Measurements from ENCODE around the gene CBFA2T2.

CBFA2T2 gene

DNA sequence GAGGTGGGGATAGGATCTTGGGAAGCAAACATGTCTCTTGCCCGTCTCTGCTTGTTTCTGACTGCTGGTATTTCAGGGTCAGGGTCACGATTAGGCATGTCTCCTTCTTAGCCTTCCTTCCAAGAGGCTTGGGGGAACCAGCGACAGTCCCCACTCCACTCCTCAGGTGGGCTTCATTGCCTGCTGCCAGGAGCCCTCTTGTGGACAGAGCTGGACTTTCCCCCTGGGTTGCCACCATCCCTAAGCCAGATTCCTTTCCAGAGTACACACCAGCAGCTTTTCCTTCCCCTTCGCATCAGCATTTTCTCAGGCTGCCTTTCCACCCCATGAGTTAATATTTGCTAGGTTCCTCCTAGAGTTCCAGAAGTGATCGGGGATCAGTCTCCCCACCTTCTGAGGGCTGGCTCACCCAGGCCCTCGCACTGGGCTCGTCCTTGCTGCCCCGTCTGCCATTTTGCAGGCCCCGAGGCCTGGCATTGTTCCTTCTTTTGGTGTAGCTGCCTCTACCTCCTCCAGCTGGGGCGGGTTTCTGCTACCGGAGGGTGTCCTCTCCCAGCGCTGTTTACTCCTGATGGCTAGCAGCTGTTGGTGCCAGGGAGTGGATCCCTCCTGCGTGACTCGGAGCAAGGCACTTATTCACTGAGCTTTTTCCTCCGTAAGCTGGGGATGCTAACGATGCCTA lies 163.5 kb downstream of the CBFA2T2 start:
- DNase-seq (ENCODE audit: low spot score) = peak; percentile 88

DNA sequence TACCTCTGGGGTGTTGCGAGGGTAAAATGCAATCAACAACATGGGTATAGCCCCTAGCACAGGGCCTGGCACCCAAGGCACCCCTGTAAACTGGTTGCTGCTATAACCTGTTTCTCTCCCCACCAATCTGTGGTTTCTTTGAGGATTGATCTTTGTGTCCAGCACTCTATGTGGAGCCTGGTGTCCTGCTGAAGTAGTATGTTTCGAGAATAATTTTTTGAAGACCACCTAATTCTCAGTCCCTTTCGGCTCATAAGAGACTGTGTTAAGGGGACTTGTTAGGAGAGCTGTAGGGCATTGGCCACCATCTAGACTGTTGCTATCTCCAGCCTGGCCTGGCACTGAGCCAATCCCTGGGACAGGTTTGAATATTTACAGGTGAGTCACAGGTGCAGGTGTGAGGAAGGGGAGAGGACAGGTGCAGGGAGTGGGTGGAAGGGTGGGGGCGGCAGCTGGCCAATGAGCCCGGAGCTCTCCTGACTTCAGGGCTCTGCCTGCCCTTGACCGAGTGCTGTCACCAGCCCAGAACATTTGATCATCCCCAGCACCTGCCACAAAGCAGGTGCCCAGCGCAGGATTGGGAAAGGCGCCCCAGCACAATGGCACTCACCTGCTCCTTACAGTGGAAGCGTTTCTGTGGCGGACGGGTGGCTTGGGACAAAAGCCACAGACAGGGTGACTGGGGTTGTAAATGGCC lies 164.2 kb downstream of the CBFA2T2 start:
- peak; percentile 28 for DNase-seq (ENCODE audit: low spot score)

GRCh38 chr20:33654680-33655161 lies 164.8 kb downstream of the CBFA2T2 start:
- peak; percentile 23 for DNase-seq (ENCODE audit: low spot score)

DNA sequence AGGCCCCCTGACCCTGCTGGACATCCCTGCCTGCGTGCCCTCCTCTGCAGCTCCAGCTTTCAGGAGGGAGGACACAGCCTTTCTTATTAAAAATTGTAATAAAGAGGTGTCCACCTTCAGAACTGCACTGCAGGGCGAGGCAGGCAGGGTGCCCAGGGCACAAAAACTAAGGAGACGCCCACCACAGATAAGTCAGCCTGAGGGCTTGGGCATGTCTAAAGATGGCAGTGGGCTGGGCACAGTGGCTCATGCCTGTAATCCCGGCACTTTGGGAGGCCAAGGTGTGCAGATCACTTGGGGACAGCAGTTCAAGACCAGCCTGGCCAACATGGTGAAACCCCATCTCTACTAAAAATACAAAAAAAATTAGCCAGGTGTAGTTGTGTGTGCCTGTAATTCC lies 165.3 kb downstream of the CBFA2T2 start:
- DNase-seq (ENCODE audit: low spot score) = no peak

GRCh38 chr20:33656010-33656782 lies 166.3 kb downstream of the CBFA2T2 start:
- DNase-seq (ENCODE audit: low spot score) = peak; percentile 20

- DNase-seq (ENCODE audit: low spot score) = peak; percentile 24
These were observed 167.1 kb downstream of the CBFA2T2 start for GRCh38 chr20:33656783-33657703.

DNA sequence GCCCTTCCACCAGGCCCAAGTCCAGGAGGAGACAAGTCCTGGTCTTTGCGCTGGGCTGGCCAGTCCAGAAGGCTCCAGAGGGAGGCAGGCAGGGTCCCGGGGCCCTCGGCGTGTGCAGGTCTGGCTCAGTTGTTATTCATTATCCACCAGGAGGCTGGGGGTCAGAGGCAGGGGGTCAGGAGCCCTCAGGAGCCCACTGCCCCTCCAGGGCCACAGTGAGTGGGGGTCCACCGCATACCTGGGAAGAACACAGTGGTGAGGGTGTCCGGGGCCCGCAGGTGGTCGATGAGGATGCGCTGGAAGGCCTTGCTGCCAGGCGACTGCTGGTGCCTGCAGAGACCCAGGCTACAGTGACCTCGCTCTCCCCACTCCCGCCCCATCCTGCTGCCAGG lies 167.8 kb downstream of the CBFA2T2 start:
- peak; percentile 18 for DNase-seq (ENCODE audit: low spot score)

- DNase-seq (ENCODE audit: low spot score) = peak; percentile 19
These were observed 168.6 kb downstream of the CBFA2T2 start for GRCh38 chr20:33658510-33658909.

DNA sequence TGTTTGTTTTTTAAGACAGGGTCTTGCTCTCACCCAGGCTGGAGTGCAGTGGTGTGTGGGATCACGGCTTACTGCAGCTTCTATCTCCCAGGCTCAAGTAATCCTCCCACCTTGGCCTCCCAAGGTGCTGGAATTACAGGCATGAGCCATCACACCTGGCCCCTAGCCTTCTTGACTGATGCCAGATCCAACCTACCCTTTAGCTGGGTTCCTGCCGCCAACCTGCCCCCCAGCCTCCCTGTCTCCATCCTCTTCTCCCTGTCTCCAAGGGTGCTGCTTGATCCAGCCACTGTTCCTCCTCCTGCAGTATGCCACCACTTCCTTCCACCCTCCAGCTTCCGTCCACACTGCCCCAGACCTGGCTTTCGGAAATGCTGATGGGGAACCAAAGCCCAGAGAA lies 169.0 kb downstream of the CBFA2T2 start:
- DNase-seq (ENCODE audit: low spot score) = no peak

DNA sequence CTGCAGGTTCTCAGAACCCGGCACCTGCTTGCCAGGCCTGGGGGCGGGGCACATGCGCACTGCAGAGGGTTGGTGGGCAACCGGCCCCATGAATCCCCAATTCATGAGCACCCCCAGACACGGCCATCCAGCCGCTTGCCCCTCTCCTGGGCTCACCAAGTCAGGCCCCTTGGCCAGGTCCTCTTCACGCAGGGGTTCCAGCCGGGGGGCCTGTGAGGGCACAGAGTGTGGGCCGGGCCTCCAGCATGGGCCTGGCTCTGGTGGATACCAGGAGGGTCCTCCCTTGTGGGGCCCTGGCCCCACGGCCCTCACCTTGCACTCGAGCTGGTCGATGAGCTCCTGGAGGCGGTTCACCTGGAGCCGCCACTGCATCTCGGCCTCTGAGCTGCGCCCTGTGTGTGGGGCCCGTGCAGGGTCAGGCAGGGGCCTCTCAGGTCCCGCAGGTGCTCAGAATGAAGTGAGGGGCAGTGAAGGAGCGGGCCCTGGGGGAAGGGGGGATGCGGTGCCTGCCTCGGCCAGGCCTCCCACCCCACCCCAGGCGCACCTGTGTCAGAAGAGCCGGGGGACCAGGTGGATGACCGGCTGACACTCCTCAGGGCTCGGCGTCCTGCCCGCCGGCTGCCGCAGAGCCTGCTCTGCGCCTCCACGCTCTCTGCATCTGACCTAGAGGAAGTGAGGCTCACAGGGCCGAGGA lies 169.6 kb downstream of the CBFA2T2 start:
- DNase-seq (ENCODE audit: low spot score) = no peak

DNA sequence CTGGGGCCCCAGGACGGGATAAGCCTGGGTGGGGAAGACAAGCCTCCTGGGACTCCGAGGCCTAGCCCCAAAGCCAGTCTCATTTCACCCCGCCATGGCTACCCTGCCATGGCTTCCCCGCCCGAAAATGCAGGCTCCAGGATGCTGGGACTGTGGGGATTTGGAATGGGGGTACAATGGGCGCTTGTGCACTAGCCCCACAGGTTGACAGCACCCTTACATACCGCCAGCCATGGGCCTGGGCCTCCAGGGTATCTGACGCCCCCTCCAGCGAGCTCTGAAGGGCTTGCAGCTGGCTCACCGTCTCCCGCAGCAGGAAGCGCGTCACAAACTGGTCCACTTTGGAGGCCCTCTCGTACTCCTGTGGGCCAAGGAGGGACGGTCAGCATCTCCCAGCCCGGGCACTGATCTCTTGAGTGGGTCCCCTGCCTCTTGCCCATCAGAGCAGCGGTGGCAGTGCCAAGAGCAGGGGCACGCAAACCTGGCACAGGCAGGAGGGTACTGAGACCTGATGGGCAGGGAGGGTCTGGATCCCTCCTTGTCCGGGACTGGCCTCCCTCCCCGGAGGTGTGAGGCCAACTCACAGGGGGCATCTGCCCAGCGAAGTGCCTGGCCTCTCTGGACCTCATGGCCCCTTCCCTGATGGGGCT lies 170.3 kb downstream of the CBFA2T2 start:
- DNase-seq (ENCODE audit: low spot score) = no peak

GRCh38 chr20:33660685-33661058 lies 170.8 kb downstream of the CBFA2T2 start:
- no peak for DNase-seq (ENCODE audit: low spot score)

DNA sequence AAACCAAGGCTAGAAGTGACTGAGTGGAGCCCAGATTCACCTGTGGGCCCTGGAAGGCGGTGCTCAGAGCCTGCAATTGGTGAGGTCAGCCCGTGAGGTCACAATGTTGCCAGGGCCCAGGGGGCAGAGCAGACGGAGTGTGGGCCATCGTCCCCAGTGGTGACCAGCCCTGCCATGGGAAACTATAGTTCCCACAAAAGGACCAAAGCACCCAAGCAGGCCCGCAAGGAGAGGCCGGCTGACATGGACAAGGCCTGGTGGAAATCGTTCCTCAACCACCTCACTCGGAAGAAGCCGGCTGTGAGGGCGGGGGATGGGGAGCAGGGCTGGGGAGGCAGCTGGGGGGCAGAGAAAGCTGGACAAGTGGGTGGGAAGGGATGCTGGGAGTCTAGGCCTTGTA lies 172.3 kb downstream of the CBFA2T2 start, which contains the start of gene C20orf144:
Gene C20orf144 (plus strand): TSS at position 156 of the 400 bp plus-strand sequence. CDS start 19 bp downstream, at position 175.
- no peak for DNase-seq (ENCODE audit: low spot score)

GRCh38 chr20:33663161-33664084 lies 173.5 kb downstream of the CBFA2T2 start:
- DNase-seq (ENCODE audit: low spot score) = peak; percentile 96

DNA sequence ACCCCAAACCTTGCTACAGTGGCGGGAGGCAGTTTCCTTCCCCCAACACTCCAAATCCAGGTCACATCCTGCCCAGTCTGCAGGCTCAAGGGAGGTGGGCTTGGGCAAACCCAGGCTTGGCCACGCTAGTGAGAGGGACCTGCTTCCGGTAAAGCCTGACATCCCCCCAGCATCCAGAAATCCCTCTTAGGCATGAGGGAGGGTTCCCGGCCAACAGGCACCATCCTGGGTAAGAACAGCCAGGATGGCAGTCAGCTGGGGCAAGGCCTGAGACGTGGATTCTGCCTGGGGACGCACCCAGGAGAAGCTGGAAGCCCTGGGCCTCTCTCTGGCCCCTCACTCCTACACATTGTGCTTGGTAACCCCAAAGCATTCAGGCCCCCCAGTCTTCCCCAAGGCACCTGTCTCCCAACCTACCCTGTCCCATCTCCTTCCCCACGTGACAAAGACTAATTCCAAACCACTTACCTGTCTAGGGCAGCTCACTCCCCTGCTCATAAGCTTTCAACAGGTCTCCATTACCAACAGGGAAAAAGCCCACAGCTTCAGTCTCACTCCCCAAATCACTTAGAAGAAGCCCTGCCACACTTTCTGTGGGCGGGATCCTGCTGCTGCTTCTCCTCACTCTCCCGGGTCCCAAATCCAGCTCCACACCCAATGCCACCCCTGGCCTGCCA lies 174.3 kb downstream of the CBFA2T2 start:
- peak; percentile 47 for DNase-seq (ENCODE audit: low spot score)

DNA sequence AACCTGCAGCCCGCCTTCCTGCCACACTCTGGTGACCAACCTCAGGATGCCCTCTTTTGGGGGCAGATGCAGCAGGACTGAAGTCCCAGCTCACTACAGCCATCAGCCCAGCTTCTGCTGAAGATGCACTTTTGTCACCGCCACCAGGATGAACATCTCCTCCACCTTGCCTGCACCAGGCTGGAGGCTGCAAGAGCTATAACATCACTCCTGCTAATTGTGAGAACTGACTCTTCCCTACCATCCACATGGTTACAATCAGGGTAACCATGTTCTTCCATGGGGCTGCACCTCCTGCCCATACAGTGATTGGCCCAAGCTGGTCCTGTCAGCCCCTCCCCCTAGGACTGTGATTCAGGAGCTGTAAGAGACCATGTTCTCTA lies 174.9 kb downstream of the CBFA2T2 start:
- peak; percentile 25 for DNase-seq (ENCODE audit: low spot score)

DNA sequence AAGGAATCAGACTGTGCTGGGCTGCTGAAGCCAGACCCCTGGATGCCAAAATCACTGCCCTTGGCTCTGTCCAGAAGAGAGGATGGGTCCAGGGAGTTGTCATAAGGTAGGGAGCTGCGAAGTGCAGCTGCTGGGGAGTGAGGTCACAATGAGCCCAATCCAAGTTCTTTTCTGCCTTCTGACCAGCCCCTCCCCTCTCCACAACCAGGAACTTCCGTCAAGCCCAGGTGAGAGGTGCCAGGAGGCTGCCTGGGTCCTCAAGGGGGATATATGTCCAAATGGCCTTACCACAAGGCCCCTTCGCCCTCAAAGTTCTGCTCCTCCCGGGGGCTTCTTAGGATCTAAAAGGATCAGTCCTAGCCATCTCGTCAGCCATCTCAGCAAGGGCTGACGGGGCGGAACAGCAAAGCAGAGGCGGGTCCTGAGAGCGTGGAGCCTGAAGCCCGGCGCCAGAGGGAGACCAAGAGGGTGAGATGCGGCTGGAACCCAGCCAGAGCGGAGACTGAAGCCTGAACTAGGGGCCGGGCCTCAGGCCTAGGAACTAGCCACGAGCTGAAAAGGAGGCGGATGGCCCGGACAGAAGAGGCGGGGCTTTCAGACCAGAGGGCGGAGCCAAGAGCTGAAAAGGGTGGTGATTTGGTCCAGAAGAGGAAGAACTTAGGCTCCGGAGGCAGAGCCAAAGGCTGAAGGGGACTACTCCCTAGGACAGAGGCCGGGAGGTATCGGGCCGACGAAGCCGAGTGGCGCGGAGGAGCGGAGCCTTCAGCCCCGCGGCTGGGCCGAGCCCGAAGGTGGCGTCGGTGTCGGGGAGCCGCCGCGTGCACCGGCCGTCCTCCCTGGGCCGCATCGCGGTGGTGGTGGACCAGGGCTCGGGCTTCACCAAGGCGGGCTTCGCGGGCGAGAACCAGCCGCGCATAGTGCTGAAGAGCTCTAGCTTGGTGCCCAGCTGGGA lies 176.7 kb downstream of the CBFA2T2 start, which contains the start of gene ACTL10:
Gene ACTL10 (plus strand): TSS at position 651 of the 952 bp plus-strand sequence. CDS start 555 bp downstream, outside the sequence.
- DNase-seq (ENCODE audit: low spot score) = peak; percentile 27
